Loucy (cell line): ENCODE data around the gene ARMH4.

Source experiments
- EZH2phosphoT487 ChIP-seq: fragments of 200-600 bp; IDR thresholded peaks from 2 replicates; pipeline ENCODE4 v1.6.1; 2018; ENCODE audit warnings: antibody characterized with exemption, mild to moderate bottlenecking, moderate library complexity, borderline replicate concordance
- TF ChIP-seq, protein P1 (sequence below): fragments of 200-600 bp; sonication (generic); conservative IDR thresholded peaks from 2 replicates; pipeline ENCODE4 v1.5.1; 2014; ENCODE audit warnings: mild to moderate bottlenecking, antibody characterized with exemption, low read length

DNA sequence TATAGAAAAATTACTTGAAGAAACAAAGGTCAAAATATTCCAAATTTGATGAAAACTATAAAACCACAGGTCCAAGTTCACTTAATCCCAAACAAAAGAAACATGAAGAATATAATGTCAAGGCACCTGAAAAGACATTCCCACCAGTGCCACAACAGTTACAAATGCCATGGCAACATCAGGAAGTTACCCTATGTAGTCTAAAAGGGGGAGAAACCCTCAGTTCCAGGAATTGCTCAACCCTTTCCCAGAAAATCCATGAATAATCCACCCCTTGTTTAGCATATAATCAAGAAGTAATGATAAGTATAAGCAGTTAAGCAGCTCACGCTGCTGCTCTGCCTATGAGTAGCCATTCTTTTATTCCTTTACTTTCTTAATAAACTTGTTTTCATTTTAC lies 44.2 kb upstream of the ARMH4 start:
- TF ChIP-seq, protein P1, sequence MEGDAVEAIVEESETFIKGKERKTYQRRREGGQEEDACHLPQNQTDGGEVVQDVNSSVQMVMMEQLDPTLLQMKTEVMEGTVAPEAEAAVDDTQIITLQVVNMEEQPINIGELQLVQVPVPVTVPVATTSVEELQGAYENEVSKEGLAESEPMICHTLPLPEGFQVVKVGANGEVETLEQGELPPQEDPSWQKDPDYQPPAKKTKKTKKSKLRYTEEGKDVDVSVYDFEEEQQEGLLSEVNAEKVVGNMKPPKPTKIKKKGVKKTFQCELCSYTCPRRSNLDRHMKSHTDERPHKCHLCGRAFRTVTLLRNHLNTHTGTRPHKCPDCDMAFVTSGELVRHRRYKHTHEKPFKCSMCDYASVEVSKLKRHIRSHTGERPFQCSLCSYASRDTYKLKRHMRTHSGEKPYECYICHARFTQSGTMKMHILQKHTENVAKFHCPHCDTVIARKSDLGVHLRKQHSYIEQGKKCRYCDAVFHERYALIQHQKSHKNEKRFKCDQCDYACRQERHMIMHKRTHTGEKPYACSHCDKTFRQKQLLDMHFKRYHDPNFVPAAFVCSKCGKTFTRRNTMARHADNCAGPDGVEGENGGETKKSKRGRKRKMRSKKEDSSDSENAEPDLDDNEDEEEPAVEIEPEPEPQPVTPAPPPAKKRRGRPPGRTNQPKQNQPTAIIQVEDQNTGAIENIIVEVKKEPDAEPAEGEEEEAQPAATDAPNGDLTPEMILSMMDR: no peak
- TF ChIP-seq EZH2phosphoT487: no peak
